ENCODE measurements around the gene FAM3B. TPM values are rescaled to one million over a fixed set of nuclear protein-coding genes. Genes with fewer than 3 reads are reported as not detected.

FAM3B gene
- total and polyA plus RNA-seq, 9 of the 15 experiments (the other 6 are each of a cell fraction or from before 2014, with no cell fraction given): 0.04 to 0.18 (median 0.12) TPM; not detected in 5

GRCh38 chr21:41348434-41348833 lies 31.8 kb downstream of the FAM3B start:
- no peak overlapping the region for H3K4me2 ChIP-seq (ENCODE audit: insufficient read depth, low read length)
- no TSS peak for BruUV-seq (replicated peaks)
- H3K4me3 ChIP-seq: no peak overlapping the region
- ATAC-seq: no peak
- in situ Hi-C loops (cut with MboI): no loop called here
- H3K4me1 ChIP-seq (replicated peaks in 1 of 2; ENCODE audit: control insufficient read depth in 2 of 2, insufficient read depth in 2 of 2, low read length in 2 of 2): no peaks in the 10 kb centered on the region
- CTCF ChIA-PET (ENCODE audit: low intra/inter-chr PET ratio): no interaction called here
- no peak for DNase-seq (ENCODE audit: extremely low read depth in 1 of 4, low spot score in 3 of 4)
- TF ChIP-seq SMC3 (conservative IDR thresholded peaks at IDR 0.05; ENCODE audit: insufficient read depth, low read depth, low read length): no peak
- no peak for TF ChIP-seq ZNF589 (CRISPR knock-in tag; IDR thresholded peaks at IDR 0.05; ENCODE audit: low read depth)
- TF ChIP-seq ETV1 (tag; conservative IDR thresholded peaks at IDR 0.05; ENCODE audit: low read depth): no peak
- no peak for TF ChIP-seq TEAD2 (tag; IDR thresholded peaks at IDR 0.05)
- no peak for TF ChIP-seq CBFA2T3 (IDR thresholded peaks at IDR 0.05)
- no peak for TF ChIP-seq NR1H2 (CRISPR knock-in tag; IDR thresholded peaks at IDR 0.05)
- TF ChIP-seq ZKSCAN8 (CRISPR knock-in tag; IDR thresholded peaks at IDR 0.05): no peak
- TF ChIP-seq PHB2 (IDR thresholded peaks at IDR 0.05; ENCODE audit: low read depth): no peak
- TF ChIP-seq ZNF12 (CRISPR knock-in tag; IDR thresholded peaks at IDR 0.05): no peak
- no peak for TF ChIP-seq POLR2AphosphoS5 (IDR thresholded peaks at IDR 0.05; ENCODE audit: control insufficient read depth, insufficient read depth, low read depth, low read length)
- TF ChIP-seq KDM1A (IDR thresholded peaks at IDR 0.05): no peak
- no peak for TF ChIP-seq HOMEZ (CRISPR knock-in tag; IDR thresholded peaks at IDR 0.05)
- TF ChIP-seq ZNF124 (CRISPR knock-in tag; IDR thresholded peaks at IDR 0.05): no peak
- no peak for TF ChIP-seq ZNF175 (CRISPR knock-in tag; IDR thresholded peaks at IDR 0.05; ENCODE audit: low read depth)
- FAIRE-seq: no peak
- no peaks in the 10 kb centered on the region for H3K79me2 ChIP-seq (ENCODE audit: control insufficient read depth, insufficient read depth, low read length)
- H3K9me1 ChIP-seq (ENCODE audit: control insufficient read depth, insufficient read depth, low read length): no peaks in the 10 kb centered on the region
- POLR2A ChIA-PET: no interaction called here
- intact Hi-C loops (cut with micrococcal nuclease): no loop called here
- no peak overlapping the region for H3K27ac ChIP-seq (ENCODE audit: extremely low read depth, low read depth, low read length)
- H3K36me3 ChIP-seq (ENCODE audit: control insufficient read depth, insufficient read depth, low read length): no peaks in the 10 kb centered on the region
- no peak overlapping the region for H2AFZ ChIP-seq (ENCODE audit: low read depth, low read length)
- no peak overlapping the region for H3K9ac ChIP-seq (ENCODE audit: insufficient read depth in 1 of 2, low read depth in 2 of 2, low read length in 2 of 2)
- H3K27me3 ChIP-seq (ENCODE audit: control insufficient read depth in 2 of 2, insufficient read depth in 2 of 2, low read length in 2 of 2): peaks cover 0 to 10% of the 10 kb centered on the region in 2 experiments; a peak in 1 of 5 replicates
- no peaks in the 10 kb centered on the region for H4K20me1 ChIP-seq (replicated peaks; ENCODE audit: control insufficient read depth, insufficient read depth, low read length)
- 3% methylated on average over 6 of the region's 6 CpGs for WGBS (ENCODE audit: insufficient coverage, low coverage, missing lambda C conversion rate)
- no peaks in the 10 kb centered on the region for H3K9me3 ChIP-seq (replicated peaks; ENCODE audit: control insufficient read depth, insufficient read depth, low read depth, low read length)
